A549 (cell line): ENCODE results near the gene SWSAP1.

Experiments used
- CBX2 ChIP-seq: fragments of 200-600 bp; sonication (generic); IDR thresholded peaks from 2 replicates; pipeline ENCODE4 v1.6.1; 2016; ENCODE audit warnings: low read depth, mild to moderate bottlenecking, borderline replicate concordance
- CHD4 ChIP-seq: fragments of 200-600 bp; sonication (generic); IDR thresholded peaks from 2 replicates; pipeline ENCODE4 v1.6.1; 2016; ENCODE audit warnings: antibody characterized with exemption, mild to moderate bottlenecking, borderline replicate concordance
- CTCF ChIP-seq: fragments of >200 bp; sonication (Bioruptor Twin); formaldehyde crosslinking; IDR thresholded peaks from 3 replicates; pipeline ENCODE4 v1.5.1; 2016
- FOSL2 ChIP-seq, 2 experiments: fragments of 450-650 bp in 1 of 2; fragments of >200 bp in 1 of 2; sonication (Bioruptor Twin) in 1 of 2; formaldehyde crosslinking; IDR thresholded peaks; 2 replicates each; pipeline versions ENCODE4 v1.5.0 to v1.6.1; 2016 to 2020; ENCODE audit warnings: mild to moderate bottlenecking in 1 of 2, moderate library complexity in 1 of 2

- no peak for TF ChIP-seq CBX2
- peak; percentile 46 for TF ChIP-seq CTCF
- TF ChIP-seq CHD4 = no peak
- TF ChIP-seq FOSL2 (IDR thresholded peaks at IDR 0.05) = peak; percentile 45; the same call in 1 of the 2 replicates
- peak; percentile 71 for TF ChIP-seq FOSL2 (CRISPR knock-in tag; IDR thresholded peaks at IDR 0.05)
Observed at GRCh38 chr19:11378319-11379189, 4.1 kb downstream of the SWSAP1 start.
